Retinal pigment epithelial cell (primary cell): ENCODE data around the gene TMEM38A.
"Not testable (repeated sequence)": the region's sequence is repeated elsewhere in the genome, so short reads cannot be mapped to it uniquely, and the experiment has no call there.

ENCODE experiments used
- DNase-seq: peaks from one replicate; pipeline ENCODE4 v3.0.0-alpha.2; 2010; ENCODE audit warnings: low read depth
- H3K4me3 ChIP-seq: 2 replicates; pipeline ENCODE4 v1.5.1; 2011; ENCODE audit warnings: mild to moderate bottlenecking, low read length, control low read depth, moderate library complexity
- CTCF ChIP-seq: conservative IDR thresholded peaks from 2 replicates; pipeline ENCODE4 v1.5.1; 2011; ENCODE audit warnings: low read depth, low read length, control low read depth, inconsistent platforms

TMEM38A gene

GRCh38 chr19:16726916-16727315, 66.0 kb downstream of the TMEM38A start:
- no peak for TF ChIP-seq CTCF
- no peak for DNase-seq
- H3K4me3 ChIP-seq, result no peak overlapping the region

GRCh38 chr19:16735650-16736266, 74.8 kb downstream of the TMEM38A start:
- H3K4me3 ChIP-seq, DNase-seq: not testable (repeated sequence)

GRCh38 chr19:16736709-16737108, 75.8 kb downstream of the TMEM38A start:
- no peak overlapping the region for H3K4me3 ChIP-seq
- no peak for TF ChIP-seq CTCF
- no peak for DNase-seq

GRCh38 chr19:16737911-16738310, 77.0 kb downstream of the TMEM38A start:
- no peak for TF ChIP-seq CTCF
- no peak for DNase-seq
- no peak overlapping the region for H3K4me3 ChIP-seq

- no peak for DNase-seq
- no peak overlapping the region for H3K4me3 ChIP-seq
- TF ChIP-seq CTCF, result no peak
Observed at GRCh38 chr19:16739546-16739945, 78.6 kb downstream of the TMEM38A start.
